Measurements from ENCODE around the gene DEFB124. TPM values are rescaled to one million over a fixed set of nuclear protein-coding genes. Genes with fewer than 3 reads are reported as not detected.

The DEFB124 gene, protein sequence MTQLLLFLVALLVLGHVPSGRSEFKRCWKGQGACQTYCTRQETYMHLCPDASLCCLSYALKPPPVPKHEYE
- total RNA-seq: not detected in 2 replicates

GRCh38 chr20:31474758-31475427, at the start of gene DEFB124, which contains the start of gene REM1:
Gene DEFB124 (minus strand): TSS chr20:31475127. CDS start chr20:31473013, 2,114 bp downstream.
Gene REM1 (plus strand): TSS chr20:31475288. CDS start chr20:31476446, 1,158 bp downstream.

DNA sequence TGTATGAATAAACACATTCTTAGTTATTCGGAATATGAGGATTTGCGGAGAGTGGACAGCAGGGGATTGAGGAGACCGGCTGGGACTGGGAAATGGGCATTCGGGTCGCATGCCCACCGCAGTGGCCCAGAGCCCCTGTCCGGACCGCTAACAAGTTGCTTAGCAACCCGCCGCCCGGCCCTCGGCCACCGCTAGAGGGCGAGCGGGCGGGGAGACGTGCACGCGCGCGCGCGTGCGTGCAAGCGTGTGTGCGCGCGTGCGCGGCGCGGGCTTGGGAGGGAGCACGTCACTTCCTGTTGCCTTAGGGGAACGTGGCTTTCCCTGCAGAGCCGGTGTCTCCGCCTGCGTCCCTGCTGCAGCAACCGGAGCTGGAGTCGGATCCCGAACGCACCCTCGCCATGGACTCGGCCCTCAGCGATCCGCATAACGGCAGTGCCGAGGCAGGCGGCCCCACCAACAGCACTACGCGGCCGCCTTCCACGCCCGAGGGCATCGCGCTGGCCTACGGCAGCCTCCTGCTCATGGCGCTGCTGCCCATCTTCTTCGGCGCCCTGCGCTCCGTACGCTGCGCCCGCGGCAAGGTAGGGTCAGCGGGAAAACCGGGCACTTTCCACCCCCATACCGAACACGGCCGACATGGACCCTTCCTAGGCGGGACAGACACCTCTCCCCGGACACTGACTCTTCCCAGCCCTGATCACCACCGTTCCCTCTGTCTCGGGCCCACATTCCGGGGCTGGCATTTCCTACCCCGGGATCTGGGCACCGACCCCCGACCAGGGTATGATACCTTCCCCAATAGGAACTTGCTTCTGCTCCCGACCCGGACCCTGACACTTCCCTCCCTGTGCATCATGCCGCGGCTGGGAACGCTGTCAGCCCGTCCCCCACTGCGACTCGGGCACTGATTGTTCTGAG, 39.5 kb upstream of the DEFB124 start, which contains the start of gene HM13:
Gene HM13, plus strand, starts transcription at position 289 of the 918 bp plus-strand sequence. Its CDS starts 110 bp downstream, at position 399.

DNA sequence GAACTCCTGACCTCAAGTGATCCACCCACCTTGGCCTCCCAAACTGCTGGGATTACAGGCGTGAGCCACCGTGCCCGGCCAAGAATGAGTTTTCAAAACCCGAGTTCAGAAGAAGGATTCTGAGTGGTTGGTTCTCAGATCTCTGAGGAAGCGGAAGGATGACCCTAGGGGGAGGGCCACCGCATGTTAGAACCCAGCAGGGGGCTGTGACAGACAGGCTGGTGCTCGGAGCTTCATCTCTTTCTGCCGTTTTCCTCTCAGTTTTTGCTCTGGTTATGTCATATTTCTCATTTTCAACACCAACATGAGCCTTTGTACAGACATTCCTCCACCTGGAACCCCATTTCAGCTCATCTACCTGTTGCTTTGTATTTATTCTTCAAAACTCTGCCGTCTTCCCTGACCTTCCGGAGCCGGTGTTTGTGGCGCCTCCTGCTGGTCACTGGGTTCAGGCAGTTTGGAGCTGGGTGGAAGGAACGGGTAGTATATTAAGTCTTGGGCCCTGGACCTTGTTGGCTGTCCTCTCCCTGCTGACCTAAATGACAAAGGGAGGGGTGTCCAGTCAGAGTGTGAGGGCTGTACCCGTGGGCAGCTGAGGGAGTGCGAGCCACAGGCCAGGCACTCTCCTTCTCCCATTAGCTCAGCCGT, 34.8 kb downstream of the DEFB124 start, which contains the start of gene DEFB123:
Gene DEFB123, plus strand, starts transcription at position 621 of the 648 bp plus-strand sequence. CDS start 67 bp downstream, outside the sequence.

Other genes starting within 250 kb of the DEFB124 start
- gene DEFB115, start 217.5 kb downstream of the DEFB124 start, total RNA-seq: not detected in 2 replicates
- gene DEFB116, start 166.5 kb downstream of the DEFB124 start, total RNA-seq: not detected in 2 replicates
- gene DEFB118, start 106.5 kb downstream of the DEFB124 start, total RNA-seq: not detected in 2 replicates
- gene DEFB119, start 84.5 kb downstream of the DEFB124 start, total RNA-seq: not detected in 2 replicates
- gene DEFB121, start 68.9 kb downstream of the DEFB124 start, total RNA-seq: not detected in 2 replicates
- not detected in 2 replicates for gene DEFB123, start 34.5 kb downstream of the DEFB124 start, total RNA-seq
- 1.7 and 1.8 TPM in 2 replicates for gene REM1, start 161 bp upstream of the DEFB124 start, total RNA-seq
- 71.5 and 72.6 TPM in 2 replicates for gene HM13, start 39.3 kb upstream of the DEFB124 start, total RNA-seq
- gene ID1, start 130.2 kb upstream of the DEFB124 start, total RNA-seq: 189 and 395 TPM in 2 replicates
- not detected in 2 replicates for gene COX4I2, start 162.8 kb upstream of the DEFB124 start, total RNA-seq
- gene BCL2L1, start 247.7 kb upstream of the DEFB124 start, total RNA-seq: 75.4 and 101 TPM in 2 replicates

Data from aortic smooth muscle cell (primary cell).